ENCODE measurements around the gene PTPRT. TPM values are rescaled to one million over a fixed set of nuclear protein-coding genes. Genes with fewer than 3 reads are reported as not detected.
"Not testable (repeated sequence)": the region's sequence is repeated elsewhere in the genome, so short reads cannot be mapped to it uniquely, and the experiment has no call there.

PTPRT gene
- total RNA-seq, 2 donors from 2014 or later = not detected

GRCh38 chr20:42919316-42919715 is 270.4 kb downstream of the PTPRT start:
- Histone ChIP-seq H3K27me3 (replicated peaks; ENCODE audit: insufficient read depth) (no peaks in the 10 kb centered on the region), H3K36me3 (no peaks in the 10 kb centered on the region), H3K27ac (no peak overlapping the region), H3K9me3 (no peaks in the 10 kb centered on the region), H3K4me1 (ENCODE audit: control insufficient read depth in 1 of 2, low read depth in 2 of 2) (no peaks in the 10 kb centered on the region), H3K4me3 (no peak overlapping the region)
- no peak for TF ChIP-seq CTCF (IDR thresholded peaks at IDR 0.05)
- DNase-seq (ENCODE audit: low spot score) = no peak
- ATAC-seq (ENCODE audit: insufficient number of reproducible peaks, low FRiP score, low read depth) = no peak

GRCh38 chr20:42915081-42915480 is 274.6 kb downstream of the PTPRT start:
- no peak for TF ChIP-seq CTCF (IDR thresholded peaks at IDR 0.05)
- H3K36me3 ChIP-seq = no peaks in the 10 kb centered on the region
- no peaks in the 10 kb centered on the region for H3K27me3 ChIP-seq (replicated peaks; ENCODE audit: insufficient read depth)
- DNase-seq (ENCODE audit: low spot score) (no peak), ATAC-seq (ENCODE audit: insufficient number of reproducible peaks, low FRiP score, low read depth) (no peak)
- H3K9me3 ChIP-seq = no peaks in the 10 kb centered on the region
- no peak overlapping the region for H3K4me3 ChIP-seq
- H3K4me1 ChIP-seq (ENCODE audit: control insufficient read depth in 1 of 2, low read depth in 2 of 2) = no peaks in the 10 kb centered on the region
- H3K27ac ChIP-seq = no peak overlapping the region

GRCh38 chr20:42914302-42914701 is 275.4 kb downstream of the PTPRT start:
- TF ChIP-seq CTCF (IDR thresholded peaks at IDR 0.05) = no peak
- Histone ChIP-seq H3K36me3 (no peaks in the 10 kb centered on the region), H3K4me1 (ENCODE audit: control insufficient read depth in 1 of 2, low read depth in 2 of 2) (no peaks in the 10 kb centered on the region), H3K27ac (no peak overlapping the region), H3K9me3 (no peaks in the 10 kb centered on the region), H3K27me3 (replicated peaks; ENCODE audit: insufficient read depth) (no peaks in the 10 kb centered on the region), H3K4me3 (no peak overlapping the region)
- no peak for DNase-seq (ENCODE audit: low spot score)
- no peak for ATAC-seq (ENCODE audit: insufficient number of reproducible peaks, low FRiP score, low read depth)

- DNase-seq (ENCODE audit: low spot score); H3K9me3 ChIP-seq; H3K4me1 ChIP-seq (ENCODE audit: control insufficient read depth in 1 of 2, low read depth in 2 of 2); H3K4me3 ChIP-seq; H3K27me3 ChIP-seq (replicated peaks; ENCODE audit: insufficient read depth); ATAC-seq (ENCODE audit: insufficient number of reproducible peaks, low FRiP score, low read depth); H3K36me3 ChIP-seq; H3K27ac ChIP-seq: not testable (repeated sequence)
Observed at GRCh38 chr20:42910808-42911207, 278.9 kb downstream of the PTPRT start.

GRCh38 chr20:42907730-42908129 is 282.0 kb downstream of the PTPRT start:
- Histone ChIP-seq H3K4me1 (ENCODE audit: control insufficient read depth in 1 of 2, low read depth in 2 of 2) (no peaks in the 10 kb centered on the region), H3K27ac (no peak overlapping the region), H3K9me3 (no peaks in the 10 kb centered on the region), H3K27me3 (replicated peaks; ENCODE audit: insufficient read depth) (no peaks in the 10 kb centered on the region), H3K36me3 (no peaks in the 10 kb centered on the region), H3K4me3 (no peak overlapping the region)
- ATAC-seq (ENCODE audit: insufficient number of reproducible peaks, low FRiP score, low read depth) (no peak), DNase-seq (ENCODE audit: low spot score) (no peak)
- TF ChIP-seq CTCF (IDR thresholded peaks at IDR 0.05) = no peak

GRCh38 chr20:42906120-42906519 is 283.6 kb downstream of the PTPRT start:
- no peak for ATAC-seq (ENCODE audit: insufficient number of reproducible peaks, low FRiP score, low read depth)
- no peak for TF ChIP-seq CTCF (IDR thresholded peaks at IDR 0.05)

More at GRCh38 chr20:42906120-42906519, 283.6 kb downstream of the PTPRT start:
- Histone ChIP-seq H3K4me1 (ENCODE audit: control insufficient read depth in 1 of 2, low read depth in 2 of 2) (no peaks in the 10 kb centered on the region), H3K9me3 (no peaks in the 10 kb centered on the region), H3K4me3 (no peak overlapping the region), H3K27ac (no peak overlapping the region), H3K27me3 (replicated peaks; ENCODE audit: insufficient read depth) (no peaks in the 10 kb centered on the region), H3K36me3 (no peaks in the 10 kb centered on the region)
- no peak for DNase-seq (ENCODE audit: low spot score)
